ENCODE results near the gene SCN1A. TPM values are rescaled to one million over a fixed set of nuclear protein-coding genes. Genes with fewer than 3 reads are reported as not detected.

SCN1A gene
- total RNA-seq, 1 donor from 2014 or later = 8.6 TPM

DNA sequence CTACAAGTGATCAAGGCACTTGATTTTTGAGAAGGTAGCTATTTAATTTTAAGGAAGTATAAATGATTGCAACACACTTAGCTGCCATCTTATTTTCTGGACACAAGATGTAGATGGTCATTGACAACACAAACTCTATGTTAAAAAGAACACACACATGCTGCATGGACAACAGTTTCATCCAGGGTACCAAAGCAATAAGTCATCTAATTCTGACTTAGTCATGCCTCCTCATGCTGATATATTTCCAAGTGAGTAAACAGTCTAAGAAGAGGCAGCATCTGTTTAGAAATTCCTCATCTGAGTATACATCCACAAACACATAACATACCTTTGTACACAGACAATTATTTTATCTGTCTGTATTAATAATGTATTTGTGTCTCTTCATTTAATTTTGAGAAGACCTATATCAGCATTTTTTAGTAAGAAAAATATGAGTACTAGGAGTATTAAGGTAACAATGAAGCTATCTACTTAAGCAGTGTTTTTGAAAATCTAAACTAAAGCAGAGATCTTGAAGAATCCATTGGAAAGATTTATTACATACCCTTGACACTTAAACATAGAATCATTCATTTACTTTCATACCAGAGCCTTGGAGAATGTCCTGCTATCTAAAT is 84.9 kb downstream of the SCN1A start:
- Mint-ChIP-seq H3K27me3 (ENCODE audit: low read depth) (no peaks in the 10 kb centered on the region), H3K4me1 (no peaks in the 10 kb centered on the region), H3K9me3 (peaks cover 4% of the 10 kb centered on the region), H3K27ac (ENCODE audit: unreplicated experiment) (no peak overlapping the region), H3K4me3 (no peak overlapping the region), H3K36me3 (ENCODE audit: low read depth) (peaks cover 8% of the 10 kb centered on the region)
- no peak for DNase-seq (ENCODE audit: low read depth, low spot score)
- TF ChIP-seq, protein P1, sequence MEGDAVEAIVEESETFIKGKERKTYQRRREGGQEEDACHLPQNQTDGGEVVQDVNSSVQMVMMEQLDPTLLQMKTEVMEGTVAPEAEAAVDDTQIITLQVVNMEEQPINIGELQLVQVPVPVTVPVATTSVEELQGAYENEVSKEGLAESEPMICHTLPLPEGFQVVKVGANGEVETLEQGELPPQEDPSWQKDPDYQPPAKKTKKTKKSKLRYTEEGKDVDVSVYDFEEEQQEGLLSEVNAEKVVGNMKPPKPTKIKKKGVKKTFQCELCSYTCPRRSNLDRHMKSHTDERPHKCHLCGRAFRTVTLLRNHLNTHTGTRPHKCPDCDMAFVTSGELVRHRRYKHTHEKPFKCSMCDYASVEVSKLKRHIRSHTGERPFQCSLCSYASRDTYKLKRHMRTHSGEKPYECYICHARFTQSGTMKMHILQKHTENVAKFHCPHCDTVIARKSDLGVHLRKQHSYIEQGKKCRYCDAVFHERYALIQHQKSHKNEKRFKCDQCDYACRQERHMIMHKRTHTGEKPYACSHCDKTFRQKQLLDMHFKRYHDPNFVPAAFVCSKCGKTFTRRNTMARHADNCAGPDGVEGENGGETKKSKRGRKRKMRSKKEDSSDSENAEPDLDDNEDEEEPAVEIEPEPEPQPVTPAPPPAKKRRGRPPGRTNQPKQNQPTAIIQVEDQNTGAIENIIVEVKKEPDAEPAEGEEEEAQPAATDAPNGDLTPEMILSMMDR (conservative IDR thresholded peaks at IDR 0.05) = no peak

DNA sequence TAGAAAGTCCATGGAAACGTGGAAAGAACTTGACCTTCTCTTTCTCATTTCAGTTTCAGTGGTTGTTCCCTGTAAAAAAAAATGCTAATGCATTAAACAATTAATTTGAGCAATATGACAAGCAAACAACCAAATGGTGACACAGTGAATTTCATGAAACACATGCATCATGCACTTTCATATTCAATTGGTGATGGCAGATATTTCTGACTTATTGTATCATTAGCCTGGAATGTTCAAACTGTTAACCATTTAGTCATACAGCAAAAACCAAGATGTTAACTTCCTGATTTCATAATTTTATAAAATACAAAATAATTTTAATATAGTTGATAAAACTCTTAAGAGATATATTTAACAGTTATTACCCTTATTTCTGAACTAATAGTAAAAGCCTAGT is 85.5 kb downstream of the SCN1A start:
- H3K4me1 Mint-ChIP-seq = no peaks in the 10 kb centered on the region
- TF ChIP-seq, protein P1 (conservative IDR thresholded peaks at IDR 0.05) = no peak
- H3K27ac Mint-ChIP-seq (ENCODE audit: unreplicated experiment) = no peak overlapping the region
- no peaks in the 10 kb centered on the region for H3K27me3 Mint-ChIP-seq (ENCODE audit: low read depth)
- peaks cover 7% of the 10 kb centered on the region for H3K9me3 Mint-ChIP-seq
- DNase-seq (ENCODE audit: low read depth, low spot score) = no peak
- no peak overlapping the region for H3K4me3 Mint-ChIP-seq
- peaks cover 8% of the 10 kb centered on the region for H3K36me3 Mint-ChIP-seq (ENCODE audit: low read depth)

DNA sequence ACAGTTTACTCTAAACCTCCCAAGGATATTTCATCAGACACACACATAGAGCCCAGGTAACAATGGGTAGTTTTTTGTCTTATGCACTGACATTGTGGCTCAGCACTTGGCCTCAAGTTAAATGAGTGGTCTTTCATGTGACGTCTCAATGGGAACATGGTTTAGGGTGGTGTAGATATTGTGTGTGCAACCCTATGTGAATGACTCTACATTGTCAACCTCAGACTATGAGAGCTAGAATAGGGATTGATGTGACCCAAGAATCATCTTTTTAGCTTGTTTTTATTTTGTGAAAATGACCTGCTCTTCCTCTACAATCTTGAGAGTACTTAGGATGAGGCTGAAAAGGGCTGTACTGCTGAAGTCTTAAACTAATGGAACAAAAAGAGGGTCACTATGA is 86.2 kb downstream of the SCN1A start:
- H3K4me3 Mint-ChIP-seq = no peak overlapping the region
- no peaks in the 10 kb centered on the region for H3K27me3 Mint-ChIP-seq (ENCODE audit: low read depth)
- no peaks in the 10 kb centered on the region for H3K4me1 Mint-ChIP-seq
- peaks cover 8% of the 10 kb centered on the region for H3K36me3 Mint-ChIP-seq (ENCODE audit: low read depth)
- peaks cover 7% of the 10 kb centered on the region for H3K9me3 Mint-ChIP-seq
- H3K27ac Mint-ChIP-seq (ENCODE audit: unreplicated experiment) = no peak overlapping the region
- no peak for DNase-seq (ENCODE audit: low read depth, low spot score)
- TF ChIP-seq, protein P1 (conservative IDR thresholded peaks at IDR 0.05) = no peak

DNA sequence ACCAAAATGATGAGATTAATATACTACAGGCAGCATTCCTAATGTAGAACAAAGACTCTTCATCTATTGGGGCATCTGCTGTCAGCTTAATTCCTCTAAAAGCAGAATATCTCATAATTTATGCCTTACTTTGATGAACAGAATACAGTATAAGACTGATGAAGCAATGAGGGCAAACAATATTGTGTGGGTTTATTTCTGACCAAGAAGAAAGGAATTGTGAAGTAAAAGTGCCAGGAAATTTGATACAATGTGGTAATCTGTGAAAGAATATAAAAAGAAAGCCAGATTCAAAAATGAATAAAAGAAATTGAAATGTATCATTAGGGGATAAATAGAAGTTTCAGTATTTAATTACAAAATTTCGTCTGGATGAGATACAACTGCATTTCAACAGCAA is 95.5 kb downstream of the SCN1A start:
- H3K27ac Mint-ChIP-seq (ENCODE audit: unreplicated experiment) = no peak overlapping the region
- no peaks in the 10 kb centered on the region for H3K4me1 Mint-ChIP-seq
- DNase-seq (ENCODE audit: low read depth, low spot score) = no peak
- TF ChIP-seq, protein P1 (conservative IDR thresholded peaks at IDR 0.05) = no peak
- no peaks in the 10 kb centered on the region for H3K36me3 Mint-ChIP-seq (ENCODE audit: low read depth)
- H3K27me3 Mint-ChIP-seq (ENCODE audit: low read depth) = no peaks in the 10 kb centered on the region
- no peak overlapping the region for H3K4me3 Mint-ChIP-seq
- H3K9me3 Mint-ChIP-seq = no peaks in the 10 kb centered on the region

DNA sequence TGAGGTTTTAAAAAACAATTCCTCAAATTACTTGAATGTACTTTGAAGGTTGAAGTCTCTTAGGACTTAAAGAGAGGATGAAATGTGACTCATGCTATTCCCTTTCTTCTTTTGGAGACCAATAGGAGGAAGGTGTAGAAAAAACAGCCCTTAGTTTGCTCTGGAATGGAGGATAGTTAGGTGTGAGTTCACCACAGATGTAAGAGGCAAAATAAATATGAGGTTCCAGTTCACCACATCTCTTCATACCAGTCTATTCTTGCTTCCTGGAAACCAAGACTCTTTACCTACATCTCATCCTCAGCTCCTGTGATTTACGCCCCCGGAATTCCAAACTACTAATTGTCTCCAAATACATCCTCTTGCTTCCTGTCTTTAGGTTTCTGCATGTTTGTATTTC is 96.8 kb downstream of the SCN1A start:
- Mint-ChIP-seq H3K4me3 (no peak overlapping the region), H3K9me3 (no peaks in the 10 kb centered on the region), H3K27ac (ENCODE audit: unreplicated experiment) (no peak overlapping the region), H3K27me3 (ENCODE audit: low read depth) (no peaks in the 10 kb centered on the region), H3K36me3 (ENCODE audit: low read depth) (no peaks in the 10 kb centered on the region), H3K4me1 (no peaks in the 10 kb centered on the region)
- TF ChIP-seq, protein P1 (conservative IDR thresholded peaks at IDR 0.05) = no peak
- DNase-seq (ENCODE audit: low read depth, low spot score) = no peak
